GM12873 (cell line): ENCODE results near the gene PARD3B.

ENCODE experiments used
- TF ChIP-seq, protein P1 (sequence below): IDR thresholded peaks from 2 replicates; pipeline ENCODE4 v1.5.1; 2012; ENCODE audit warnings: low read depth, mild to moderate bottlenecking, moderate library complexity, low read length, control low read depth; ENCODE audit not compliant: insufficient read depth; ENCODE audit errors: missing control alignments

Gene PARD3B

DNA sequence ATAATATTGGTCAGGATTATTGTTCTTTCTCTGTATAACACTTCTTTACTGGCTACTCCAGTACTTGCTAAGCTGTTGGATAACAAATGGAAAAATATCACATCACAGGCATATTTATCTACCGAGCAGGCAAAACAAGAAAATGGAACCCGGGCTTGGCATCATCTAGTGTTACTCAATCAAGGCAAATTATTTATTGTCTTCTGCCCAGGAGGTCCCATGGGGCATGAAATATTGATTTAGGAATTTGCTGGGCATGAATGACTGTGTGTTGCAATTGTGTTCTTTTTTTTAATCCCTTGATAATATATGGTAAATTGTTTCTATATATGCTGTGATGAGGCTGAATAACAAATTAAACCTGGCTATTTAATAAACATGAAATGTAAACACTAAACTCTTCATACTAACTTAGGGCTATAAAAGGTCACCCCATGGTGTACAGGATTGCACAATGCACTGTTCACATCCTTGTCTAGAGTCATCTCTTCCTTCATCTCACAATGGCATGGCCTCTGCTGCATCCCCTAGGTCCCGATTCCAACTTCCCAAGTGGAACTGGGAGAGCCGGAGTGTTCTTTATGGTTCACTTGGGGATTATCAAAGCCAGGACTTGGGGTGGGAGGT lies 2.2 kb upstream of the PARD3B start:
- TF ChIP-seq, protein P1, sequence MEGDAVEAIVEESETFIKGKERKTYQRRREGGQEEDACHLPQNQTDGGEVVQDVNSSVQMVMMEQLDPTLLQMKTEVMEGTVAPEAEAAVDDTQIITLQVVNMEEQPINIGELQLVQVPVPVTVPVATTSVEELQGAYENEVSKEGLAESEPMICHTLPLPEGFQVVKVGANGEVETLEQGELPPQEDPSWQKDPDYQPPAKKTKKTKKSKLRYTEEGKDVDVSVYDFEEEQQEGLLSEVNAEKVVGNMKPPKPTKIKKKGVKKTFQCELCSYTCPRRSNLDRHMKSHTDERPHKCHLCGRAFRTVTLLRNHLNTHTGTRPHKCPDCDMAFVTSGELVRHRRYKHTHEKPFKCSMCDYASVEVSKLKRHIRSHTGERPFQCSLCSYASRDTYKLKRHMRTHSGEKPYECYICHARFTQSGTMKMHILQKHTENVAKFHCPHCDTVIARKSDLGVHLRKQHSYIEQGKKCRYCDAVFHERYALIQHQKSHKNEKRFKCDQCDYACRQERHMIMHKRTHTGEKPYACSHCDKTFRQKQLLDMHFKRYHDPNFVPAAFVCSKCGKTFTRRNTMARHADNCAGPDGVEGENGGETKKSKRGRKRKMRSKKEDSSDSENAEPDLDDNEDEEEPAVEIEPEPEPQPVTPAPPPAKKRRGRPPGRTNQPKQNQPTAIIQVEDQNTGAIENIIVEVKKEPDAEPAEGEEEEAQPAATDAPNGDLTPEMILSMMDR: no peak

DNA sequence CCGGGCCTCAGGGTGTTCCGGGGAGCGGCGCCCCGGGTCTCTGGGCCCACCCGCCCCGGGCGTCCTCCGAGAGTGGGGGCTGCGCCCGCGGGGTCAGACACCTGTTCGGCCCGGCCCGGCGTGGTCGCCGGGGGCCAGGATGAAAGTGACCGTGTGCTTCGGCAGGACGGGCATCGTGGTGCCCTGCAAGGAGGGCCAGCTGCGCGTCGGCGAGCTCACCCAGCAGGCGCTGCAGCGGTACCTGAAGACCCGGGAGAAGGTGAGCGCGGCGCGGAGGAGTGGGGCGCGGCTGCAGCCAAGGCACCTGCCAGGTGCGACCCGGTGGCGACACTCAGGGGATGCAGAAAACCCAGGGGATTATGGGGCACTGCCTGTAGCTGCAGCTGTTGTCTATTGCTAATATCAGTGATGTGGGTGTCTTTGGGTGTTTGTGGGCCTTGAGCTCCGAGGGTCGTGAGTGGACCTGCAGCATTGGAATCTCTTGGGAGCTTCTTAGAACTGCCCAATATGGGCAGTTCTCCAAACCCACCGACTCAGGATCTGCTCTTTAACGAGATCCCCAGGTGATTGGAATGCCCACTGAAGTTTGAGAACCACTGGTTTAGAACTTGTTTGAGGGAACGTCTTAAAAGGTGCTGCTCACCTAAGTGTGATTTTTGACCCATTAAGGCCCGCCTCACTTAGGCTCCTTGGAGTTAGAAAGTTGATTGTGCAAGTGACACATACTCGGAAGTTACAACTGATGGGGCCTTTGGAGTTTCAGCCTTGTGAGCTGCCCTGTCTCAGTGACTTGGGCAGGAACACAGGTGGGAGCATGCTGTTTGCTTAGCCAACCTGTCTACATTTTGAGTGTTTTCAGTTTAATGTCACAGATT lies 823 bp downstream of the PARD3B start:
- TF ChIP-seq, protein P1: no peak

DNA sequence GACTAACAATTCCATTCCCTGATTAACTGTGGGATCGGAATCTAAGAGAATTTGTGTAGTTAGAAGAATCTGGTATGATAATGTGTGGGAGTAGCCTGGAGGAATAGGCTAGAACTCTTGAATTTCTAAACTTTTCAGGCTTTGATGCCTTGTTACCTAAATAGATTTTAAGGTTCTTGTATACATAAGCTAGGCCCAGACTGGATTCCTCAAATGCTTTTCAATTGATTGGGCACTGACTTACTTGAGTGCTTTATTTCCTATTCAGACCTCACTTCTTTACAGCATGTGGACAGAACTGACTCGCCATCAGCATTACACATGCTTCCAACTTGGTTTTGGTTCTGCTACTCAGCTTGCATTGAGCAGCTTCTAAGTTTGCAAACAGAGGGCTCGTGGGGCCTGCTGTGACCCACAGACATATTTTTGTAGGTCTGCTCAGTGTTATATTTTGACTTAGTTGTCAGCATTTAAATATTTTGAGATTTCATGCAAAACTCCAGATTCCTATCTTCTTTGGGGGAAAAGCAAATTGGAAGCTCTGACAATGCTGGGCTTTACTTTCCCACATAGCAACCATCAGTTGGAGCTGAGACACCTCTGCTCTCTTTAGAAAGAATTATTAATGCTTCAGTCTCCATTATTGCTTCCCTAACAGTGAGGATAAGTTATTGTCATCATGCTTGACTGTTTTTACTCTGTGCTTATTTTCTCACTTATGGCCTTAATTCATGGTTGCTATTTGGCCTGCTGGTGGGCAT lies 5.7 kb downstream of the PARD3B start:
- TF ChIP-seq, protein P1: no peak

DNA sequence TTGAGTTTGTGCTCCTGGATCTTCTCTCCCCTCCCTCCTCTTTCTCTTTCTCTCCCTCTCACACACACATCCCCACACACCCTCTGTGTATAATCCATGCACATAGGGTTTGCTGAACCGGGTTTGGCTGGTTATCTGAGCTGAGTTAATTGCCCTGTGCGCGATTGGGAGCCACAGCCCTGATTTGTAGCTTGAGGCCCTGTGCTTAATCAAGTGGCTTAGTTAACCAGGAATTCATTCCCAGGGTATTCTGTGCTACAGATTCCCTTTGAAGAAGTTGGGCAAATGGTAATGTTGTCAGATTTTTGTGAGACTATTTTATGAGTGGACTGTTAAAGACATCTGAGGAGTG lies 6.2 kb downstream of the PARD3B start:
- TF ChIP-seq, protein P1: no peak

DNA sequence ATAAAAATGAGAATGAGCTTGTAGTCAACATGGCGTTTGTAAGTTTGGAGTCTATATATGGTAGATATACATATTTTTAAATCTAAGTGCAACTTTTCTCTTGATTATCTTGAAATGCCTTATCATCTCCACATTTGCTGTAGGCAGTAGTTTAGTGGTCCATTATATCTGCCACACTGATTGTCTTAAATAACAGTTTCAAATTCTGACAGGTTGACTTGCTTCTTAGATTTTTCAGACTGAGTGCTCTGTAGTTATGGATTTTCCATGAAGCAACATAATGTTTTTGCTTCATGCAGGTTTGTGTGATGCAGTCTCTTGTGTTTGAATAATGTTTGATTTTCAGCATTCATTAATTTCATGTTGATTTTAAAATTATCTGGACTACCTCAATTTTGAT lies 12.3 kb downstream of the PARD3B start:
- TF ChIP-seq, protein P1: no peak

DNA sequence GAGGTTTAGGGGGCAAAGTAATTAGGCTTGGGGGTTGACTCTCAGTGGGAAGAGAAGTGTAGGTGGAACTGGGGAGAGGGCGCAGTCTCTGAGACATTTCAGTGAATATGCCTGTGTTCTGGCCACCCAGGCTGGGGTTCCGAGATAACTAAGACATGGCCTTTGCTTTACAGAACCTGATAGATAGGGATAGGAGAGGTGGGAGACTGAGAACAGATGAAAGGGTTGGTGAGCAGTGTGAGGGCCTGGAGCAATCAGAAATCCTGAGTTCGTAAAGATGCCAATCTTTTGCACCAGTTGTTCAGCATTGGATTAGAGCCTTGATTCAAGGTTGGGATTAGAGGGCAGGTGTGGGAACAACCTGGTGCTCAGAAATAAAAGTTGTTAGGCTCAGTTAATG lies 15.6 kb downstream of the PARD3B start:
- TF ChIP-seq, protein P1: no peak

DNA sequence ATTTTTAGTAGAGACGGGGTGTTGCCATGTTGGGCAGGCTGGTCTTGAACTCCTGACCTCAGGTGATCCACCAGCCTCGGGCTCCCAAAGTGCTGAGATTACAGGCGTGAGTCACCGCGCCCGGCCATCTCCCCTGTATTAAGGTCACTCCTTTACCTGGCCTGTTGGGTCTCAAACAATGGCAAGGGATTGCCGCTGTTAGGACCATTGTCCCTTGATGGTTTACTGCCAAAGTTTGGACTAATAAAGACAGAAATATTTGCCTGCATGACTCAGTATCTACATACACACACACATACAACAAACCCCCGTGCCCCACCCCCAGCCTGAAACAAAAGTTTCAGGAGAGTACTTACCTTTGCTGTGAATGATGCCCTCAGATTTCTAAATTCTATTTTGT lies 16.5 kb downstream of the PARD3B start:
- TF ChIP-seq, protein P1: no peak
